DMS53 treated with DMSO at 0.1 percent for 48 hours (cell line): ENCODE results near the gene LILRA6.
A peak's percentile ranks its signal among the peaks of the same experiment; 100 is the strongest.
"Not testable (repeated sequence)": the region's sequence is repeated elsewhere in the genome, so short reads cannot be mapped to it uniquely, and the experiment has no call there.

ENCODE experiments used
- DNase-seq: peaks from one replicate; lab custom pipeline; 2025; ENCODE audit not compliant: unreplicated experiment; lab: John Stamatoyannopoulos, UW

LILRA6 gene

DNA sequence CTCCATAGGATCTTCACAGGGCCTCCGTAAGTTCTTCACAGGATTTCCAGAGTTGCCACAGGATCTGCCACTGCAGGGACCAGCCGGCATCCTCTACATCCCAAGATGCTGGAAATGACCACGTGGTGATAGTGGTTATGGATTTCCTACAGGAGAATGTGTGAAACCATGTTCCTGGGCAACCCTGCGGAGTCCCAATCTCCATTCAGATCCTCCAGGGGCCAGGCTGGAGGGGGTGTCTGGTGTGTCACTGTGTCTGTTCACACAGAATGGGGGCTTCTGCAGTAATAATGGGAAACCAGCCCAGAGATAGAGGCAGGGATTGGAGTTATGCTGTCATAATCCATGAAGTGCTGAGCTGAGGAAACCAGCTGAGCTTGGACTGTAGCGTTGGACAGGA, 8.6 kb downstream of the LILRA6 start:
- DNase-seq, result no peak

DNA sequence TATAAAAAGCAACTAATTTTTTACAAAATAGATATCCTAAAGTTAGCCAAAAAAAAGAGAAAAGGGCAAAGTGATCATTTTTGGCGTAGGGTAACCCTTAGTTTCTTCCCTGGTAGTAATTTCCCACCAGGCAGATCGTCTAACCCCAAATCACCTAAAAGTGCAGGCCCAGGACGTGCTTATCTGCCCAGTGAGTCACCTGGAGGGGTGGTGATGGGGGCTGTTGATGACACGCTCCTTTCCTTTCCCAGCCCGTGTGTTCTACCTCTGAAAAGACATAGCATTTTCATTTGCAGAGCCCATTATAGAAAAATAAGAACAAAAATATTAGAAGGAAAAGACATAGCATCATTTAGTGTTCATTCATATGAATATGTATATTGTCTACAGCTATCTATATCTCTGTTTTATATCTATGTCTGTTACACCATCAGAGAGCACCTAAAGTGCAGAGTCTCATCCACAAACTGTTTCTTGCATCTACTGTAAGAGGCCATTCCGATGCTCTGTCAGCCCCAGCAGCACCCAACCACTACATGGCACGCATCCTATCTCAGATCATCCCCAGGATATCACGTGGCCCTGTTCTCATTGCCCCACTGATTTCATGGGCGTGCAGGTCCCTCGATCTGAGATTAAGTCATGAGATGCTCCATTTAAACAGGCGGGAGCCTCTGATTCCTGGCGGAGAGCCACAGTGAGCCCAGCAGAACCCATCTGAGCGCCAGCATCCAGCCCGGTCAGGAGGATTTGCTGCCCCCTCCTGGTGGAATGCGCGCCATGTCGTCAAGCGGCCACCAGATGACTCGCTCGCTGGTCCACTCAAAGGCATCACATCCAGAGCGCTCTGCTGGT, 11.3 kb downstream of the LILRA6 start:
- DNase-seq, result peak; percentile 43

DNA sequence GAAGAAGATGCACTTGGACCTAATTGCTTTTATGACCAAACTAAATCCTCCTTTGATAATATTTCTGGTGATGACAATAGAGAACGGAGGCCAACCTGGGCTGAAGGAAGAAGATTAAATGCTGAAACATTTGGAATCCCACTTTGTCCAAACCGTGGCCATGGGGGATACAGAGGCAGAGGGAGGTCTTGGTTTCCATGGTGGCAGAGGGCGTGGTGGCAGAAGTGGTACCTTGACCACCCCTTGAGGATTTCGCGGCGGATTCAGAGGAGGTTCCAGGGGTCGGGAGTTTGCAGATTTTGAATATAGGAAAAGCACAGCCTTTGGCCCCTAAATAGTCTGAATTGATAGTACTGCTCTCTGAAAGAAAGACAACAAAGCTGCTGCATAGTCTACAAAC, 12.6 kb downstream of the LILRA6 start:
- no peak for DNase-seq

DNA sequence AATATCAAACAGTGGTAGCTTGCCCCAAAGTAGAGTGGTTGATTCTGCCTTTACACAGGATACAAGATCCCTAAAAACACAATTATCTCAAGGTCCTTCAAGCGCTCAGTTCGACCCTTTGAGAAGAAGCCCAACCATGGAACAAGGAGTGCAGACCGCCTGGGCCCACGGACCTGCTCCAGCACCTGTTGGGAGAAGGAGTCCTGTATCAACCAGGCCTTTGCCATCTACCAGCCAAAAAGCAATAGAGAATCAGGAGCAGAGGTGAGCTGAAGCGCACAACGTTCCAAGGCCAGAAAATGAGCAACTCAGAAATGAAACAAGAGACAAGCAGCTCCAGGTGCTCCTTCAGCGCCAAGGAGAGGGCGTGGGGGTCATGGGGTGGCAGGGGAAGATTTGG, 13.4 kb downstream of the LILRA6 start:
- DNase-seq, result no peak

DNA sequence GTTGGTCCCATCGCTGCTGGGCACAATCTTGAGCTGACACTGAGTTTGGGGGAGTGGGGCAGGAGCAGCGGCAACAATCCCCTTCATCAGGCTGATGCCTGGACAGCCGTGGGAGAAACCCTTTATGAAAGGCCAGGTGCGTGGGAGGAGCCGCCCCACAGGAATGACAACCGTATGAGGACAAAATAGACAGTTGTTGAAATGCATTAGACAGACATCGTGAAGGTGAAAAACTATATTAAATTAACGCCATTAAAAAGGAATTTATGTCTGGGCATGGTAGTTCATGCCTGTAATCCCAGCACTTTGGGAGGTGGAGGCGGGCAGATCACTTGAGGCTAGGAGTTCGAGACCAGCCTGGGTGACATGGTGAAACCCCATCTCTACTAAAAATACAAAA, 18.0 kb downstream of the LILRA6 start:
- not testable (repeated sequence) for DNase-seq

DNA sequence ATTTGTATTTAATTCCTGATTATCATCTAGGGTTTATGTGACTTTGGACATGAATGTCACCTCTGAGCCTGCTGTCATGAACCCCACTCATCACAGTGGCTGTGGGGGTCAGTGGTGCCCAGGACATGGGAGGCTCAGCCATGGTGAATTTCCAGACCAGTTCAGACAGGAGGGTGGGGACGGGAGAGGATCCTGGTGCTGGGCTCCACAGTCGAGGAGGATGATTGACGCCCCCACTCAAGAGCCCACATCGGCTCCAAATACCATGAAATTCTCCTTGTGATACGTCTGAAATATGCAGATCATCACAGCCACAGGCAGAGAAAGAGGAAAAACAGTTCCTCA, 18.7 kb downstream of the LILRA6 start:
- DNase-seq, result not testable (repeated sequence)

DNA sequence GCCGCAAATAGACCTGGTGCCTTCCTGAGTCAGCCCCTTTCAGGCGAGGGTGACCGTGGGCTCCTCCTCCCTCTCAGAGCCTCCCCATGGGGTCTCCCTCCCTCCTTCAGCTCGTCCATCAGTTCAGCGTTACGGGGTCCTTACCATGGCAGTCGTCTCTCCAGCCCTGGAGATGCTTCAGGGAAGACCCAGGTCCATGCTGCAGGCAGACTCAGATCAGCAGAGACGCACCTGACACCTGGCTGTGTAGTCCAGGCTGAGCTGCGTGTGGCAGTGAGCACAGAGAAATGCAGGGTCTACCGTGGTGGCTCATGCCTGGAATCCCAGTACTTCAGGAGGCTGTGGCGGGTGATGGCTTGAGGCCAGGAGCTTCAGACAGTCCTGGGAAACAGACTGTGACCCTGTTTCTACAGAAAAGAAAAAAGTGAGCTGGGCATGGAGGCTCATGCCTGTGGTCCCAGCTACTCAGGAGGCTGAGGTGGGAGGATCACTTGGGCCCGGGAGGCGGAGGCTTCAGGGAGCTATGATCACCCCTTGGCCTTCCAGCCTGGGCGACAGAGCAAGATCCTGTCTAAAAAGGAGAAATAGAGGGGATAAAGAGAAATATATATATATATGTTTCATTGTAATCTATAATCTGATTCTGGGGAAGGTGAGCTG, 19.2 kb downstream of the LILRA6 start:
- DNase-seq, result not testable (repeated sequence)

DNA sequence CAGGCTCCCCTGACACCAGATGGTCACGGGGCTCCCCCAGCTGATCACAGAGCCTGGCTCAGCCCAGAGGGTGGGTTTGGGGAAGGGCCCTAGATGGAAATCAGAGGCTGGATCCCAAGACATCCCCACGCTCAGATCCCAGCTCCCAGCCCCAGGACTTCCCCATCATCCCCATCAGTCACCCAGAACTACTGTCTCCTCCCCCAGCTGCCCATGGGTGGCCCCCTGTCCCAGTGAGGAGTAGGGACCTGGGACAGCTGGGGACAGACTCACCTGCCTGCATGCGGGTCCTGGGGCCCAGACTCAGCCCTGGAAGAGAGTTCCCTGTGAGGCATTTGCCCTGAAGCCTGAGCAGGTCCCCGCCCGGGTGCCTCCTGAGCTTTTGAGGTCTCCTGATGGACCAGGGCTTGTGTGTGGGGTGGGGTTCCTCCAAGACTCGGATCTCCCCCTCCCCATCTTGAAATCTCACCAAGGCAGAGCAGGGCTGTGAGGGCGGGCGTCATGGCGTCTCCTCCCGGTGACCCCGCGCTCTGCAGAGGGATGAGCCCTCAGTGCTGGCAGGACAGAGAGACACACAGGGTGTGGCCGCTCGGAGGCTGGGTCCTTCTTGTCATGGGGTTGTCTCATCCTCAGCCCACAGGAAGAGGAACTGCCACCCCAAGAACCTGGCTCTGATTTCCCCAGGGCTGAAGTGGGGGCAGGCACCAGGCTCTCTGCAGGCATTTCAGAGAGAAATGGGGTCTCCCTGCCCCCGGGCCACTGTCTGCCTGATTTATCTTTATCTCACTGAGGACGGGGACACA, 19.9 kb downstream of the LILRA6 start, which contains the start of gene LILRB3:
Gene LILRB3, minus strand, starts transcription at position 534 of the 803 bp plus-strand sequence. Its CDS starts 31 bp downstream, at position 503.
- DNase-seq, result not testable (repeated sequence)

DNA sequence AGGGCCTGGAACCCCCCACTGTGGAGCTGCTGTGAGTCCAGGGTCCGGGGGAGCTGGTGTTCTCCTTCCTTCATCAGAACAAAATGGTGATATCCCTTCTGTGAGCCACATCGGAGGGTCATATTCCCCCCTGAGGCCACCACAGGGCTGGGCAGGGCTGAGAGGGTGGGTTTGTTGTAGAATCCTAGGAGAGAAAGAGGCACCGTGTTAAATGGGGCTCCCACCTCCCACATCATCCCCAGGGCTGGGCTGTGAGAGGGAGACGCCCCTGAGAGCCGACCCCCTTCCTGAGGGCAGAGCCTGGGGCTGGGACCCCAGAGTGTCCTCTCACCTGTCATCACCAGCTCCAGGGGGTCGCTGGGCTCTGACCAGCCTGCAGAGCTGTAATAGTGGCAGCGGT, 20.6 kb downstream of the LILRA6 start:
- DNase-seq, result not testable (repeated sequence)

DNA sequence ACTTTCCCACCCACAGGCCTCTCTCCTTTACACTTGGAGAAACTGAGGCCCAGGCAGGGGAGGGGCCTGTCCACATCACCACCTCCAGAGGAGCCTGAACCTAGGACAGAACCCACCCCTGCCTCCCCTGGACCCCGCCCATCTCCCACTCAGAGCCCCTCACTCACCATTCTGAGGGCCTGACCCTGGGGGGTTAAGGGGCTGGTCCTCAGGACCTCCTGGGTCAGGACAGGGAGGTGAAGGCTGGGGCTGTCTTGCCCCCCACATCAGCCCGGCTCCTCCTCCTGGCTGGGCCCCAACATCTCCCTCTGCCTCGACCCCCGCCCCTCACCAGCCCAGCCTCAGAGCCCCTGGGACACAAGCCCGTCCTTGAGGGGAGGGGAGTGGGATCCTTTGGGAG, 22.9 kb downstream of the LILRA6 start:
- DNase-seq, result not testable (repeated sequence)

DNA sequence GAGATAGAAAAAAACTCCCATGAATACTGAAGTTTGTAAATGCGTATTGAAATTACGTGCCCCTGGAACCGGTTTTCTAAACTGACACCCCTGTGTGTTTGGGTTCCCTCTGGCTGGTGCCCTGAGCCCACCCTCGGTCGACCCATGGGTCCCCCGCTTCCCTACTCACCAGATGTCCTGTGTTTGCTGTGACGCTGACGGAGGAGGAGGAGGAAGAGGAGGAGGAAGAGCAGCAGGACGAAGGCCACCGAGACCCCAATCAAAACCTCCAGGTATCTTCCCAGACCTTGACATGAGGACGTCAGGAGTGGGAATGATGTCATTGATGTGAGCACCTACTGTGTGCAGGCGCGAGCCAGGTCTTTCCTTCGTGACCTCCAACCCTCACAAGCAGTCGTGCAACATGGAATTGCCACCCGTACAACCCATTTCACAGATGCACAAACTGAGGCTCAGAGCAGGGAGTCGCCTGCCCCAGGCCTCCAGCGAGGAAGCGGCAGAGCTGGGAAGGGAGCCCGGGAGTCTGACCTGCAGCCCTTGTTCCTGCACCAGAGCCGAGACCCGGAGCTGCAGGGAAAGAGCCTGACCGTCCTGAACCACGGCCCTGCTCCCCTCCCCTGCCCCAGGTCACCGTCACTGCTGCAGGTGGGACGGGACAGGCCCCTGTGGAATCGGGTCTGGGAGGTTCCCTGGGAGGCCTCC, 23.5 kb downstream of the LILRA6 start:
- DNase-seq, result no peak

DNA sequence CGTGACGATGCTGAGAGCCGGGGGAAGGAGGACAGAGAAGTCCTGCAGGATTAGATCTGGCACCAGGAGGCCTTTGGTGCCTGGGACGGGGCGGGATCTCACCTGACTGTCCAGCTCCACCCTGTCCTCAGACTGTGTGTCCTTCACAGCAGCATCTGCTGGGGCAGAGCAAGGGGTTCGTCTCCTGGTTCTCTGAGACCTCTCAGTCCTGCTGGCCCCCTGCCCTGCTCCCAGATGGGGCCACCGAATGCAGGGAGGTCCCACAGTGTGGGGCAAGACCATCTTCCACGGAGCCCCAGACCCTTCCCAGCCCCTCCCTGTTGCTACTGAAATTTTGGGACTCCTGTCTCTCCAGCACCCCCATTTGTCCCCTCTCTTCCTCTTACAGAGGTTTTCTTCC, 24.3 kb downstream of the LILRA6 start:
- DNase-seq, result no peak

DNA sequence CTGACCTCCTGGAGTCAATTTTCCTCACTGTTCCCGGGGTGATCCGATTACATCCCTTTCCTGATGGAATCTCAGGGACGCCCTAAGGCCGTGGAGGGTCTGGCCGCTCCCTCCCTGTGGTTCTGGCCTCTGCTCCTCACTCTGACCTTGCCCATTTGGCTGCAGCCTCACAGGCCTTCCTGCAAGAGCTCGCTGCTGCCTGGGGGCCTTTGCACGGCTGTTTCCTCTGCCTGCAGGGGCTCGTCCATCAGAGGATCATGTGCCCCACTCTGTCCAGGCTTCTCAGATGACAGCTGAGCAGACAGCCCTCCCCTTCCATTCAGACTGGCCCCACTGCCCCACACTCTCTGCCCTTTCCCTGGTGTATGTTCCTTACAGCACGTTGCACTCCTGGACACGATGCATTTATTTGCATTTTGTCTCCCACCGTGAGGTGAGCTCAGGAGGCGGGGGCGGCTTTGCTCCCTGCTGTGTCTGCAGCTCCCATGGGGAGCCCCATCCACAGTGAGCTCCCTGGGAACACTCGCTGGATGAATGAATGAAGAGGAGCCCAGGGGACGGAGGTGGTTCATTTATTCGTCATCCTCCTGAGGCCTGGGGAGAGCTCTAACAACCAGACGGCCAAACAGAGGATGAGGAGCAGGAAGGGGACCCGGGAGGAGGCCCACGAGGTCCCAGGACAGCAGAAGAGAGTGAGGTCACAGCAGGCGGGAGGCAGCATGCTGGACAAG, 24.9 kb downstream of the LILRA6 start:
- not testable (repeated sequence) for DNase-seq

DNA sequence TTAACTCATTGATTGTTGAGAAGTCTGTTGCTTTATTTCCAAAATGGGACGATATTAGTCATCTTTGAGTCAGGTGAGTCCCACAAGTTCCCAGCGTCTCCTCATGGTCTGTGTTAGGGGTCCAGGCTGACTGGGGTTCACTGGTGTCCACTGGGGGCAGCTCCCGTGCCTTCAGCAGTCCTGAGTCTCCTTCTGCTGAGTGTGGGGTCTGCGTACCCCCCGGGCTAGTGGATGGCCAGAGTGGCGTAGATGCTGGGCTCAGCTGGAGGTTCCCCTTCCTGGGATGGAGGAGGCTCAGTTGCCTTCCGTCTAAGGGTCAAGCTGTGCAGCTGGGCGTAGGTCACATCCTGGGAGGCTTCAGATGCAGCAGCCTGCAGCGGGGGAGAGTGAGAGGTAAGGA, 25.7 kb downstream of the LILRA6 start:
- DNase-seq, result no peak

DNA sequence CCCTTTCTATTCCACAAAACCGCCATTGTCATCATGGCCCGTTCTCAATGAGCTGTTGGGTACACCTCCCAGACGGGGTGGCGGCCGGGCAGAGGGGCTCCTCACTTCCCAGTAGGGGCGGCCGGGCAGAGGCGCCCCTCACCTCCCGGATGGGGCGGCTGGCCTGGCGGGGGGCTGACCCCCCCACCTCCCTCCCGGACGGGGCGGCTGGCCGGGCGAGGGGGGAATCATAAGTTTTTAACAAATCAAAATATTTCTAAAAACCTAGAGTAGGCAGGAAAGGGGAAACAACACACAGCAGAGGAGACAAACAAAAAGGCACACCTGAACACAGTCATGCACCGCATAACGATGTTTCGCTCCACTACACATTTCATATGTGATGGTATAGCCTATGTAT, 27.9 kb downstream of the LILRA6 start:
- not testable (repeated sequence) for DNase-seq

DNA sequence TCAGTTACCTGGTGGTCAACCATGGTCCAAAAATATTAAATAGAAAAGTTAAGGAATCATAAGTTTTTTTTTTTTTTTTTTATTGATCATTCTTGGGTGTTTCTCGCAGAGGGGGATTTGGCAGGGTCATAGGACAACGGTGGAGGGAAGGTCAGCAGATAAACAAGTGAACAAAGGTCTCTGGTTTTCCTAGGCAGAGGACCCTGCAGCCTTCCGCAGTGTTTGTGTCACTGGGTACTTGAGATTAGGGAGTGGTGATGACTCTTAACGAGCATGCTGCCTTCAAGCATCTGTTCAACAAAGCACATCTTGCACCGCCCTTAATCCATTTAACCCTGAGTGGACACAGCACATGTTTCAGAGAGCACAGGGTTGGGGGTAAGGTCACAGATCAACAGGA, 28.4 kb downstream of the LILRA6 start:
- not testable (repeated sequence) for DNase-seq

DNA sequence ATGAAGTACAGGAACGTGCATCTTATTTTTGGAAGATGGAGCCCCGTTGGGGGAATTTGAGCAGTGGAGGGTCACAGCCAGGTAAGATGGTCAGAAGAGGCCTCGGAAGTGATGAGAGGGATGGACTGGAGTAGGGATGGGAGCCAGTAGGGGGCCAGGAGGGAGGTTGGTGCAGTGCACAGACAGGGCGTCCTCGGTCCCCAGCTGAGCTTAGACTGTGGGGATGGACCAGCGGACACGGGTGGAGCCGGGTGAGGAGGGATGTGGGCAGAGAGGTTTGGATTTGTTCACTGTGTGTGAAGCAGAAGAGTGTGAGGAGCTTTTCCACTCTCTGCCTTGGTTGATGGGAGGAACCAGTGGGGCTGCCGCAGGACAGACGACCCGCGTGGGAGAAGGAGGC, 31.4 kb downstream of the LILRA6 start:
- DNase-seq, result no peak

DNA sequence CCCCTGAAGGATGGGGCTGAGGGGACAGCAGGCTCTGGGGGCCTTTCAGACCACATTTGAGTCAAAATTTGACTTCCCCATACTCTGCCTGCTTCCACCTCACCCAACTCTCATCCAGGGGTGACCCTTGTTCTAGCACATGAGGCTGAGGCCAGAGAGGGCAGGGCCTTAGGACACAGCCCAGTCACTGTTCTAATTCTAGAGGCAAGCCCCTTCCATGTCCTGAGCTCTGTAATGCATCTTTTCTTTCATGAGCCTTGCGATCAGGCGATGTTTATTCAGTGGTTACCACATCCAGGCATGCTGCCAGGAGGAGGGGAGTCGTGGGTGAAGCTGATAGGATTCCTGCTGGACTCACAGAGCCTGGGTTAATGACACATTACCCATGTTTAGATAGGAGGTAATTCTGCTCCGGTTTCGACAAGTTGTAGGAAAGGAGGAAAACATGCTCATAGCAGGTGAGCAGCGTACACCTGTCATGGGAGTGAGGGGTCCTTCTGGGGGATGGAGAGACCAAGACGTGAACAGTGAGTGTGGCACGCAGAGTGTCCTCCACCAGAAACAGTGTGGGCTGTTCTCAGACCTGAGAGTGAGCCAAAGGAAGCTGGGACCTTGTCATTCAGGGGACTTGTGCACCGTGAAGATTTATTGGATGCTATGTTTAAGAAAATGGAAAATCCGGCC, 32.6 kb downstream of the LILRA6 start:
- peak; percentile 91 for DNase-seq

DNA sequence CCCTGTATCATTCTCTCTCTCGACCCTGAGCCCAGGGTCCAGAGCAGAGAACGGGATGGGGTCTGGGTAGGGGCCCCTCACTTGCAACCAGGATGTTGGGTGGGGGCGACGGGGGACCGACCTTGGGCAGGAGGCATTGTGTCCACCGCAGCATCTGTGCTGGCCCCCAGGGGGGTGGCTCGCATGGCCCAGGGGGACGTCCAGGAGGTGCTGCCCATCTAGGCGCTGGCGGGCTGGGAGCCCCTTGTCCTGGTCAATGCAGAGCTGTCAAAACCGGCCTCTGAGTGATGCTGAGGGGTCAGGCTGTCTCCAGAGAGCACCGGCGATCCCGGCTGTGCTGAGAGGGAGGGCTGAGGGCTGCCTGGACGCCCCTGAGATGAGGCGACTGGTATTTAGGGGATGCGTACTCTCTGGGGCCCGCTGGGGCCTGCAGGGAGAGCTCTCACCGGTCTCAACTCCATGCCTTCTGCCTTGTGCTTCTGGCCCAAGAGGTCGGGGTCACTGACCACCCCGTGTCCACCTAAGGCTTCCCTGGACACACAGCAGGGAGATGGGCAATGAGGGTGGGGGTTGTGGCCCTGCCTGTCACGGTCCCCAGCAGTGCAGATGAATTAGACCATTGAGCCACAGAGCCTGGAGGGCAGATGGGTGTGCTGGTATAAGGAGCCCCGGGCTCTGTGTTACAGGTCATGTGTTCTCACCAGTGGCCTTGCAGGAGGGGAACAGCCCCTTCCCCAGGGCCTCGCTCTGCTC, 33.4 kb downstream of the LILRA6 start:
- DNase-seq, result peak; percentile 7
